ENCODE results near the gene ETV3.

ETV3 gene

GRCh38 chr1:157114183-157115121, 23.7 kb downstream of the ETV3 start:
- DNase-seq (ENCODE audit: low read depth) = no peak
- no peak overlapping the region for H3K4me3 ChIP-seq (ENCODE audit: low read depth, low read length)
- no peak for TF ChIP-seq CTCF (IDR thresholded peaks at IDR 0.05; ENCODE audit: insufficient read depth, low read depth, low read length, missing control alignments)

- H3K4me3 ChIP-seq (ENCODE audit: low read depth, low read length) = no peak overlapping the region
- TF ChIP-seq CTCF (IDR thresholded peaks at IDR 0.05; ENCODE audit: insufficient read depth, low read depth, low read length, missing control alignments) = no peak
- DNase-seq (ENCODE audit: low read depth) = no peak
Measured at GRCh38 chr1:157113631-157114030, 24.6 kb downstream of the ETV3 start.

GRCh38 chr1:157113106-157113505, 25.1 kb downstream of the ETV3 start:
- no peak overlapping the region for H3K4me3 ChIP-seq (ENCODE audit: low read depth, low read length)
- TF ChIP-seq CTCF (IDR thresholded peaks at IDR 0.05; ENCODE audit: insufficient read depth, low read depth, low read length, missing control alignments) = no peak
- DNase-seq (ENCODE audit: low read depth) = no peak

- H3K4me3 ChIP-seq (ENCODE audit: low read depth, low read length) = no peak overlapping the region
- TF ChIP-seq CTCF (IDR thresholded peaks at IDR 0.05; ENCODE audit: insufficient read depth, low read depth, low read length, missing control alignments) = no peak
- DNase-seq (ENCODE audit: low read depth) = no peak
Measured at GRCh38 chr1:157112186-157112867, 25.9 kb downstream of the ETV3 start.

- DNase-seq (ENCODE audit: low read depth) = no peak
- no peak overlapping the region for H3K4me3 ChIP-seq (ENCODE audit: low read depth, low read length)
- no peak for TF ChIP-seq CTCF (IDR thresholded peaks at IDR 0.05; ENCODE audit: insufficient read depth, low read depth, low read length, missing control alignments)
Measured at GRCh38 chr1:157111396-157112165, 26.6 kb downstream of the ETV3 start.

- no peak for DNase-seq (ENCODE audit: low read depth)
- no peak for TF ChIP-seq CTCF (IDR thresholded peaks at IDR 0.05; ENCODE audit: insufficient read depth, low read depth, low read length, missing control alignments)
- no peak overlapping the region for H3K4me3 ChIP-seq (ENCODE audit: low read depth, low read length)
Measured at GRCh38 chr1:157110686-157111085, 27.5 kb downstream of the ETV3 start.

All from GM12865 (cell line).